Duodenal mucosa (tissue), 2 donors: ENCODE results near the gene CDK4.
A peak's percentile ranks its signal among the peaks of the same experiment; 100 is the strongest.

Experiments used
- H3K27ac ChIP-seq: one replicate; pipeline ENCODE4 v1.7.0; 2013; ENCODE audit warnings: low read depth, low read length
- H3K27me3 ChIP-seq, 2 donors: one replicate each; pipeline ENCODE4 v1.7.0; 2013; ENCODE audit warnings: low read length in 2 of 2, control low read depth in 1 of 2; ENCODE audit not compliant: insufficient read depth in 2 of 2, control insufficient read depth in 1 of 2
- H3K36me3 ChIP-seq, 2 donors: one replicate each; pipeline ENCODE4 v1.7.0; 2013; ENCODE audit warnings: low read length in 2 of 2, control low read depth in 1 of 2; ENCODE audit not compliant: insufficient read depth in 2 of 2, control insufficient read depth in 1 of 2
- H3K4me1 ChIP-seq, 2 donors: one replicate each; pipeline ENCODE4 v1.7.0; 2013; ENCODE audit warnings: low read length in 2 of 2, control low read depth in 1 of 2; ENCODE audit not compliant: insufficient read depth in 2 of 2, control insufficient read depth in 1 of 2
- H3K4me3 ChIP-seq, 2 donors: one replicate each; pipeline ENCODE4 v1.7.0; 2013; ENCODE audit warnings: low read length in 2 of 2, low read depth in 1 of 2
- H3K9ac ChIP-seq, 2 donors: one replicate each; pipeline ENCODE4 v1.7.0; 2013; ENCODE audit warnings: low read length in 2 of 2, low read depth in 1 of 2
- H3K9me3 ChIP-seq, 2 donors: one replicate each; pipeline ENCODE4 v1.7.0; 2013; ENCODE audit warnings: low read length in 2 of 2, control low read depth in 1 of 2; ENCODE audit not compliant: control insufficient read depth in 1 of 2

The CDK4 gene

GRCh38 chr12:57765698-57766463 lies 13.8 kb upstream of the CDK4 start:
- Histone ChIP-seq H3K9ac (peak overlapping the region; percentile 7 to 67), H3K4me3 (peak overlapping the region; percentile 77 to 83), H3K27ac (no peak overlapping the region), H3K9me3 (no peaks in the 10 kb centered on the region), H3K4me1 (peaks cover 23 to 32% of the 10 kb centered on the region in 2 donors), H3K27me3 (peaks cover 25 to 33% of the 10 kb centered on the region in 2 donors), H3K36me3 (peaks cover 5 to 19% of the 10 kb centered on the region in 2 donors)

GRCh38 chr12:57765003-57765697 lies 13.0 kb upstream of the CDK4 start:
- Histone ChIP-seq H3K36me3 (peaks cover 0 to 19% of the 10 kb centered on the region in 2 donors), H3K27ac (no peak overlapping the region), H3K9me3 (no peaks in the 10 kb centered on the region), H3K4me3 (peak overlapping the region; percentile 77 to 83), H3K4me1 (peaks cover 19 to 29% of the 10 kb centered on the region in 2 donors), H3K9ac (peak overlapping the region; percentile 53 to 67), H3K27me3 (peaks cover 25 to 33% of the 10 kb centered on the region in 2 donors)

- no peaks in the 10 kb centered on the region for H3K9me3 ChIP-seq
- H3K4me3 ChIP-seq, result peak overlapping the region; percentile 77 to 83
- peaks cover 0 to 15% of the 10 kb centered on the region in 2 donors for H3K36me3 ChIP-seq
- peak overlapping the region; percentile 53 to 67 for H3K9ac ChIP-seq
- H3K27ac ChIP-seq, result no peak overlapping the region
- peaks cover 25 to 33% of the 10 kb centered on the region in 2 donors for H3K27me3 ChIP-seq
- H3K4me1 ChIP-seq, result peaks cover 19 to 29% of the 10 kb centered on the region in 2 donors
Observed at GRCh38 chr12:57764662-57765002, 12.5 kb upstream of the CDK4 start.

GRCh38 chr12:57763881-57764661 lies 12.0 kb upstream of the CDK4 start:
- Histone ChIP-seq H3K27me3 (peaks cover 25 to 33% of the 10 kb centered on the region in 2 donors), H3K27ac (no peak overlapping the region), H3K9me3 (no peaks in the 10 kb centered on the region), H3K9ac (peak overlapping the region in 1 of 2 donors; percentile 67), H3K4me1 (peaks cover 19 to 29% of the 10 kb centered on the region in 2 donors), H3K4me3 (peak overlapping the region; percentile 77 to 83), H3K36me3 (peaks cover 0 to 11% of the 10 kb centered on the region in 2 donors)

GRCh38 chr12:57762463-57762862 lies 10.4 kb upstream of the CDK4 start:
- Histone ChIP-seq H3K36me3 (peaks cover 0 to 14% of the 10 kb centered on the region in 2 donors), H3K9me3 (no peaks in the 10 kb centered on the region), H3K4me1 (peaks cover 19 to 29% of the 10 kb centered on the region in 2 donors), H3K27ac (no peak overlapping the region), H3K9ac (no peak overlapping the region), H3K4me3 (no peak overlapping the region), H3K27me3 (peaks cover 25 to 33% of the 10 kb centered on the region in 2 donors)

- no peak overlapping the region for H3K9ac ChIP-seq
- no peak overlapping the region for H3K4me3 ChIP-seq
- peaks cover 15 to 28% of the 10 kb centered on the region in 2 donors for H3K4me1 ChIP-seq
- H3K36me3 ChIP-seq, result peaks cover 0 to 14% of the 10 kb centered on the region in 2 donors
- H3K27me3 ChIP-seq, result peaks cover 18 to 25% of the 10 kb centered on the region in 2 donors
- H3K27ac ChIP-seq, result no peak overlapping the region
- H3K9me3 ChIP-seq, result no peaks in the 10 kb centered on the region
Observed at GRCh38 chr12:57761391-57761998, 9.4 kb upstream of the CDK4 start.

- Histone ChIP-seq H3K4me3 (no peak overlapping the region), H3K9ac (no peak overlapping the region), H3K4me1 (peaks cover 8 to 25% of the 10 kb centered on the region in 2 donors), H3K9me3 (no peaks in the 10 kb centered on the region), H3K36me3 (peaks cover 0 to 14% of the 10 kb centered on the region in 2 donors), H3K27me3 (peaks cover 7 to 15% of the 10 kb centered on the region in 2 donors), H3K27ac (no peak overlapping the region)
Observed at GRCh38 chr12:57760347-57760982, 8.4 kb upstream of the CDK4 start.

- no peak overlapping the region for H3K4me3 ChIP-seq
- H3K36me3 ChIP-seq, result peaks cover 0 to 14% of the 10 kb centered on the region in 2 donors
- H3K27me3 ChIP-seq, result peaks cover 0 to 6% of the 10 kb centered on the region in 2 donors
- H3K27ac ChIP-seq, result no peak overlapping the region
- H3K9me3 ChIP-seq, result no peaks in the 10 kb centered on the region
- no peak overlapping the region for H3K9ac ChIP-seq
- H3K4me1 ChIP-seq, result peaks cover 9 to 17% of the 10 kb centered on the region in 2 donors
Observed at GRCh38 chr12:57759360-57759980, 7.4 kb upstream of the CDK4 start.
